Endothelial cell of umbilical vein (primary cell): ENCODE results near the gene GPR78. TPM values are rescaled to one million over a fixed set of nuclear protein-coding genes. Genes with fewer than 3 reads are reported as not detected.

ENCODE experiments used
- BruUV-seq: library from RNA; stranded (reverse); fragments of 400-500 nt; replicated peaks from 2 replicates; lab custom pipeline; 2021; lab: Mats Ljungman, UMichigan
- CTCF ChIA-PET: fragments of 300-600, 350-600 bp; sonication (Branson Sonifier 250); formaldehyde crosslinking; loops from one replicate; lab custom pipeline; 2021; ENCODE audit warnings: antibody characterized with exemption, inconsistent platforms; lab: Charles Lee
- POLR2A ChIA-PET: fragments of 300-600, 350-600 bp; sonication (Branson Sonifier 250); formaldehyde crosslinking; loops from one replicate; lab custom pipeline; 2021; ENCODE audit warnings: antibody characterized with exemption, inconsistent platforms; lab: Charles Lee
- DNase-seq: peaks from one replicate; pipeline ENCODE4 v3.0.0-alpha.2; 2011; ENCODE audit warnings: low read depth, low spot score
- FAIRE-seq: peaks from 2 replicates; lab custom pipeline; 2011; peaks lifted over from hg19 to GRCh38; lab: Jason Lieb, UNC
- H2AFZ ChIP-seq: 2 replicates; pipeline ENCODE4 v1.6.0; 2012; ENCODE audit warnings: low read depth, low read length, control low read depth, inconsistent platforms
- H3K27ac ChIP-seq: 2 replicates; pipeline ENCODE4 v1.5.1; 2011; ENCODE audit warnings: low read depth, mild to moderate bottlenecking, control low read depth, low read length, moderate library complexity; ENCODE audit not compliant: insufficient read depth
- H3K27me3 ChIP-seq, 2 experiments: 2 replicates each; pipeline versions ENCODE4 v1.6.0 to v1.6.1; 2011; ENCODE audit warnings: low read length in 2 of 2, mixed read lengths in 1 of 2; ENCODE audit not compliant: control insufficient read depth in 2 of 2, insufficient read depth in 2 of 2
- H3K36me3 ChIP-seq, 2 experiments: 2 replicates in 1 of 2; 3 replicates in 1 of 2; pipeline ENCODE4 v1.5.1; 2011; ENCODE audit warnings: low read length in 2 of 2, mild to moderate bottlenecking in 1 of 2, moderate library complexity in 1 of 2; ENCODE audit not compliant: control insufficient read depth in 2 of 2, insufficient read depth in 2 of 2; ENCODE audit errors: extremely low read depth in 1 of 2
- H3K4me1 ChIP-seq: 3 replicates; pipeline ENCODE4 v1.5.1; 2011; ENCODE audit warnings: mild to moderate bottlenecking, low read length; ENCODE audit not compliant: control insufficient read depth, insufficient read depth; ENCODE audit errors: extremely low read depth
- H3K4me2 ChIP-seq: 2 replicates; pipeline ENCODE4 v1.6.1; 2011; ENCODE audit warnings: low read length, control low read depth, mixed read lengths; ENCODE audit not compliant: insufficient read depth
- H3K4me3 ChIP-seq, 3 experiments: fragments of 200-600 bp in 1 of 3; sonication (generic), shearing (Covaris generic) in 1 of 3; replicated peaks in 1 of 3; 2 replicates each; pipeline ENCODE4 v1.5.1; 2011 to 2016; ENCODE audit warnings: control low read depth in 3 of 3, low read length in 3 of 3, mild to moderate bottlenecking in 2 of 3, inconsistent platforms in 1 of 3, low read depth in 1 of 3, moderate library complexity in 1 of 3; ENCODE audit not compliant: insufficient read depth in 1 of 3
- H3K79me2 ChIP-seq: 2 replicates; pipeline ENCODE4 v1.6.0; 2012; ENCODE audit warnings: low read length, inconsistent platforms; ENCODE audit not compliant: control insufficient read depth, insufficient read depth
- H3K9ac ChIP-seq: replicated peaks from 2 replicates; pipeline ENCODE3; 2011; ENCODE audit warnings: low read length, control low read depth; ENCODE audit not compliant: insufficient read depth; ENCODE audit errors: extremely low read depth
- H3K9me1 ChIP-seq: replicated peaks from 3 replicates; pipeline ENCODE4 v1.6.0; 2011; ENCODE audit warnings: mild to moderate bottlenecking, low read length; ENCODE audit not compliant: control insufficient read depth, insufficient read depth; ENCODE audit errors: extremely low read depth
- H3K9me3 ChIP-seq: replicated peaks from 2 replicates; pipeline ENCODE4 v1.5.1; 2012; ENCODE audit warnings: low read length, inconsistent platforms; ENCODE audit not compliant: control insufficient read depth, insufficient read depth
- H4K20me1 ChIP-seq: replicated peaks from 2 replicates; pipeline ENCODE3; 2011; ENCODE audit warnings: mild to moderate bottlenecking, low read length; ENCODE audit not compliant: control insufficient read depth, insufficient read depth; ENCODE audit errors: extremely low read depth
- EZH2 ChIP-seq: IDR thresholded peaks from 2 replicates; pipeline ENCODE4 v1.6.1; 2012; ENCODE audit warnings: borderline replicate concordance, low read depth, mild to moderate bottlenecking, moderate library complexity, low read length, inconsistent platforms; ENCODE audit not compliant: severe bottlenecking
- FOS ChIP-seq: IDR thresholded peaks from 2 replicates; pipeline ENCODE4 v1.6.1; 2011; ENCODE audit warnings: mild to moderate bottlenecking, low read length, moderate library complexity, borderline replicate concordance; ENCODE audit not compliant: insufficient read depth
- GATA2 ChIP-seq: IDR thresholded peaks from 2 replicates; pipeline ENCODE4 v1.7.0; 2011; ENCODE audit warnings: low read depth, mild to moderate bottlenecking, moderate library complexity, mixed read lengths, low read length; ENCODE audit not compliant: insufficient read length, insufficient read depth
- JUN ChIP-seq: IDR thresholded peaks from 2 replicates; pipeline ENCODE4 v1.6.1; 2011; ENCODE audit warnings: borderline replicate concordance, low read depth; ENCODE audit not compliant: insufficient read length, insufficient read depth
- MYC ChIP-seq: IDR thresholded peaks from one replicate; pipeline ENCODE4 v1.6.1; 2011; ENCODE audit warnings: mild to moderate bottlenecking, low read depth, low read length
- POLR2A ChIP-seq: IDR thresholded peaks from 2 replicates; pipeline ENCODE4 v1.6.1; 2012; ENCODE audit warnings: low read depth, mild to moderate bottlenecking, control low read depth, low read length
- POLR2AphosphoS5 ChIP-seq: IDR thresholded peaks from 2 replicates; pipeline ENCODE4 v1.6.1; 2012; ENCODE audit warnings: low read depth, mild to moderate bottlenecking, control low read depth, low read length, moderate library complexity; ENCODE audit not compliant: insufficient read depth
- dilution Hi-C: fragments of 300-500 bp; cut with MboI; formaldehyde crosslinking; loops from one replicate; pipeline ENCODE4 v1.15.0; 2019; ENCODE audit warnings: low sequenced_read_pairs; ENCODE audit not compliant: extremely low pct_ligation_motif_present
- intact Hi-C: fragments of 100-400 bp; cut with micrococcal nuclease; formaldehyde crosslinking; loops from one replicate; pipeline ENCODE4 v1.10.0; 2022
- polyA plus RNA-seq, 4 experiments: library from polyadenylated mRNA; depleted of rRNA in 3 of 4; stranded (reverse) in 3 of 4; unstranded in 1 of 4; fragments of >200 nt; gene quantifications; 2 replicates each; pipeline versions ENCODE4 v1.2.1 to v1.2.3, GENCODE V29; 2011 to 2012; ENCODE audit warnings: missing spikeins in 1 of 4
- total RNA-seq: library from RNA; stranded (reverse); gene quantifications from 2 replicates; pipeline ENCODE4 v1.2.3, GENCODE V29; 2021
- TF ChIP-seq, protein P1 (sequence below), 2 donors: IDR thresholded peaks; 1 replicate in 1 of 2; 2 replicates in 1 of 2; pipeline ENCODE4 v1.5.1; 2011; ENCODE audit warnings: low read length in 2 of 2, mild to moderate bottlenecking in 2 of 2, moderate library complexity in 2 of 2, control low read depth in 1 of 2, inconsistent platforms in 1 of 2, low read depth in 1 of 2; ENCODE audit not compliant: insufficient read depth in 1 of 2; ENCODE audit errors: extremely low read depth in 1 of 2
- TF ChIP-seq, protein P2 (sequence below): IDR thresholded peaks from 2 replicates; pipeline ENCODE4 v1.6.1; 2011; ENCODE audit not compliant: insufficient read depth, insufficient read length

The GPR78 gene
- total and polyA plus RNA-seq, 2 donors (not counting 3 experiments of a cell fraction or from before 2014, with no cell fraction given) = not detected

DNA sequence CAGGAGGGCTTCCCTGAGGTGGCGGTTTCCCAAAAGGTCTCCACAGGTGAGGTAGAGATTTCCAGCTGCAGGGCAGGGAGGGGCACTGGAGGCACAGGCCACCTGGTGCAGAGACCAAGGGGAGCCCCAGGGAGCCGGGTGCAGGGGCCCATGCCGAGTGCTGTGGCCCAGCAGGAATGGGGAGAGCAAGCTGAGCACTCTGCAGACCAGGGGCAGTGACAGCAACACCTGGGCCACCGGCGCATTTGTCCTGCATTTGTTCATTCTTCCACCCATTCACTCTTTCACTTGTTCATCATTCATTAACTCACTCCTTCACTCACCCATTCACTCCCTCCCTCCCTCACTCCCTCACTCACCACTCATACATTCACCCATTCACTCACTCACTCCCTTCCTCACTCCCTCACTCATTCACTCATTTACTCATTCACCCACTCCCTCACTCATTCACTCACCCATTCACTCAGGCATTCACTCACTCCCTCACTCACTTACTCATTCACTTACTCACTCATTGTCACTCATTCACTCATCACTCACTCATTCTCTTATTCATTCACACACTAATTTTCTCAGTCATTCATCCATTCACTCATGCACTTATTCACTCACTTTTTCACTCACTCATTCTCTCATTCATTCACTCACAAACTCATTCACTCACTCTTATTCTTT is 28.7 kb downstream of the GPR78 start:
- Histone ChIP-seq H3K36me3 (no peaks in the 10 kb centered on the region), H2AFZ (no peak overlapping the region), H3K4me2 (no peak overlapping the region), H3K9ac (no peak overlapping the region), H3K79me2 (no peaks in the 10 kb centered on the region), H3K4me3 (no peak overlapping the region), H3K27ac (no peak overlapping the region), H4K20me1 (no peaks in the 10 kb centered on the region), H3K27me3 (no peaks in the 10 kb centered on the region), H3K9me1 (no peaks in the 10 kb centered on the region), H3K4me1 (no peaks in the 10 kb centered on the region), H3K9me3 (no peaks in the 10 kb centered on the region)
- dilution Hi-C loops (no loop called here), intact Hi-C loops (no loop called here)
- ChIA-PET CTCF (interaction anchor here (2.2 kb wide), 1 partner anchor 309 kb away, joined by 16 read pairs; no protein-coding TSS in a partner anchor), POLR2A (no interaction called here)
- no TSS peak for BruUV-seq
- DNase-seq (no peak), FAIRE-seq (no peak)
- TF ChIP-seq MYC = no peak
- TF ChIP-seq JUN = no peak
- TF ChIP-seq, protein P1, sequence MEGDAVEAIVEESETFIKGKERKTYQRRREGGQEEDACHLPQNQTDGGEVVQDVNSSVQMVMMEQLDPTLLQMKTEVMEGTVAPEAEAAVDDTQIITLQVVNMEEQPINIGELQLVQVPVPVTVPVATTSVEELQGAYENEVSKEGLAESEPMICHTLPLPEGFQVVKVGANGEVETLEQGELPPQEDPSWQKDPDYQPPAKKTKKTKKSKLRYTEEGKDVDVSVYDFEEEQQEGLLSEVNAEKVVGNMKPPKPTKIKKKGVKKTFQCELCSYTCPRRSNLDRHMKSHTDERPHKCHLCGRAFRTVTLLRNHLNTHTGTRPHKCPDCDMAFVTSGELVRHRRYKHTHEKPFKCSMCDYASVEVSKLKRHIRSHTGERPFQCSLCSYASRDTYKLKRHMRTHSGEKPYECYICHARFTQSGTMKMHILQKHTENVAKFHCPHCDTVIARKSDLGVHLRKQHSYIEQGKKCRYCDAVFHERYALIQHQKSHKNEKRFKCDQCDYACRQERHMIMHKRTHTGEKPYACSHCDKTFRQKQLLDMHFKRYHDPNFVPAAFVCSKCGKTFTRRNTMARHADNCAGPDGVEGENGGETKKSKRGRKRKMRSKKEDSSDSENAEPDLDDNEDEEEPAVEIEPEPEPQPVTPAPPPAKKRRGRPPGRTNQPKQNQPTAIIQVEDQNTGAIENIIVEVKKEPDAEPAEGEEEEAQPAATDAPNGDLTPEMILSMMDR (IDR thresholded peaks at IDR 0.05; ENCODE audit: extremely low read depth in 1 of 2, insufficient read depth in 1 of 2, low read depth in 1 of 2, low read length in 2 of 2) = no peak
- TF ChIP-seq EZH2 = no peak
- TF ChIP-seq GATA2 = no peak
- TF ChIP-seq FOS = no peak
- no peak for TF ChIP-seq POLR2A
- no peak for TF ChIP-seq POLR2AphosphoS5
- TF ChIP-seq, protein P2, sequence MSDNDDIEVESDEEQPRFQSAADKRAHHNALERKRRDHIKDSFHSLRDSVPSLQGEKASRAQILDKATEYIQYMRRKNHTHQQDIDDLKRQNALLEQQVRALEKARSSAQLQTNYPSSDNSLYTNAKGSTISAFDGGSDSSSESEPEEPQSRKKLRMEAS = no peak
